ENCODE measurements around the gene GALNTL6.

- TF ChIP-seq CTCF (conservative IDR thresholded peaks at IDR 0.05; ENCODE audit: low read length) (no peak), EZH2phosphoT487 (IDR thresholded peaks at IDR 0.05; ENCODE audit: borderline replicate concordance) (no peak)
Measured at GRCh38 chr4:172109466-172109865, 296.3 kb downstream of the GALNTL6 start.
